SK-N-SH (cell line): ENCODE results near the gene DOP1B. TPM values are rescaled to one million over a fixed set of nuclear protein-coding genes. Genes with fewer than 3 reads are reported as not detected.

Experiments
- CTCF ChIA-PET: fragments of 300-600, 350-600 bp; formaldehyde crosslinking; extraction: SDS; loops from one replicate; lab custom pipeline; 2021; lab: Yijun Ruan, JAX
- POLR2A ChIA-PET: fragments of 350-600 bp; sonication (Branson Sonifier 250); formaldehyde crosslinking; extraction: SDS; loops from one replicate; lab custom pipeline; 2020; ENCODE audit warnings: antibody characterized with exemption, inconsistent platforms; lab: Yijun Ruan, JAX
- DNase-seq: peaks from one replicate; pipeline ENCODE4 v3.0.0; 2012
- H2AFZ ChIP-seq: fragments of 200-600 bp; sonication (generic); 2 replicates; pipeline ENCODE4 v1.8.1; 2016; ENCODE audit warnings: antibody characterized with exemption, mild to moderate bottlenecking, low read depth
- H3F3A ChIP-seq: fragments of 200-600 bp; sonication (generic); replicated peaks from 2 replicates; pipeline ENCODE3; 2016; ENCODE audit warnings: antibody characterized with exemption, mild to moderate bottlenecking; ENCODE audit not compliant: insufficient read depth
- H3K27ac ChIP-seq, 2 experiments: fragments of 200-500 bp in 1 of 2; fragments of 200-600 bp in 1 of 2; sonication (Bioruptor generic) in 1 of 2; sonication (generic), shearing (Covaris generic) in 1 of 2; 2 replicates each; pipeline versions ENCODE4 v1.5.1 to v1.6.1; 2014 to 2016; ENCODE audit warnings: low read depth in 2 of 2, inconsistent platforms in 1 of 2, low read length in 1 of 2, mild to moderate bottlenecking in 1 of 2, mixed read lengths in 1 of 2
- H3K27me3 ChIP-seq: fragments of 200-600 bp; sonication (generic), shearing (Covaris generic); 2 replicates; pipeline ENCODE4 v1.6.1; 2016; ENCODE audit warnings: mixed run types; ENCODE audit not compliant: insufficient read depth
- H3K36me3 ChIP-seq, 2 experiments: fragments of 200-500 bp in 1 of 2; fragments of 200-600 bp in 1 of 2; sonication (Bioruptor generic) in 1 of 2; sonication (generic) in 1 of 2; replicated peaks in 1 of 2; 2 replicates each; pipeline versions ENCODE3 to v1.5.1; 2014 to 2016; ENCODE audit warnings: low read length in 1 of 2, mild to moderate bottlenecking in 1 of 2; ENCODE audit not compliant: insufficient read depth in 2 of 2, control insufficient read depth in 1 of 2
- H3K4me1 ChIP-seq, 2 experiments: fragments of 200-500 bp in 1 of 2; fragments of 200-600 bp in 1 of 2; sonication (Bioruptor generic) in 1 of 2; sonication (generic), shearing (Covaris generic) in 1 of 2; 2 replicates each; pipeline versions ENCODE4 v1.5.1 to v1.6.1; 2014 to 2016; ENCODE audit warnings: low read depth in 1 of 2, low read length in 1 of 2, mixed run types in 1 of 2; ENCODE audit not compliant: insufficient read depth in 2 of 2, control insufficient read depth in 1 of 2
- H3K4me2 ChIP-seq: fragments of 200-600 bp; sonication (generic), shearing (Covaris generic); 2 replicates; pipeline ENCODE4 v1.6.1; 2017; ENCODE audit warnings: mixed run types
- H3K4me3 ChIP-seq, 2 experiments: fragments of 200-500 bp in 1 of 2; fragments of 200-600 bp in 1 of 2; sonication (Bioruptor generic) in 1 of 2; sonication (generic), shearing (Covaris generic) in 1 of 2; 2 replicates each; pipeline versions ENCODE4 v1.5.1 to v1.8.1; 2014 to 2016; ENCODE audit warnings: low read depth in 2 of 2, inconsistent platforms in 1 of 2, low read length in 1 of 2, mild to moderate bottlenecking in 1 of 2, mixed read lengths in 1 of 2, moderate library complexity in 1 of 2
- H3K79me2 ChIP-seq: fragments of 200-600 bp; sonication (generic); 2 replicates; pipeline ENCODE4 v1.8.1; 2017; ENCODE audit warnings: mild to moderate bottlenecking; ENCODE audit not compliant: insufficient read depth
- H3K9ac ChIP-seq: fragments of 200-600 bp; sonication (generic); 2 replicates; pipeline ENCODE4 v1.6.1; 2017; ENCODE audit warnings: mixed run types
- H3K9me2 ChIP-seq: fragments of 200-600 bp; sonication (generic); 2 replicates; pipeline ENCODE4 v1.6.1; 2017; ENCODE audit warnings: mixed run types
- H3K9me3 ChIP-seq: fragments of 200-600 bp; sonication (generic); 2 replicates; pipeline ENCODE4 v1.6.1; 2017; ENCODE audit warnings: mixed run types, mild to moderate bottlenecking, moderate library complexity
- H4K20me1 ChIP-seq: fragments of 200-600 bp; sonication (generic); 2 replicates; pipeline ENCODE4 v1.6.1; 2017; ENCODE audit warnings: mild to moderate bottlenecking, mixed run types; ENCODE audit not compliant: insufficient read depth
- FOXM1 ChIP-seq: IDR thresholded peaks from 2 replicates; pipeline ENCODE4 v1.4.0; 2012; ENCODE audit warnings: low read depth, mild to moderate bottlenecking
- GABPA ChIP-seq: IDR thresholded peaks from 2 replicates; pipeline ENCODE4 v1.4.0; 2012; ENCODE audit warnings: low read depth, mild to moderate bottlenecking
- GATA2 ChIP-seq: sonication (generic); formaldehyde crosslinking; IDR thresholded peaks from 2 replicates; pipeline ENCODE4 v1.5.0; 2020; ENCODE audit warnings: mild to moderate bottlenecking, missing genetic modification reagents
- MAX ChIP-seq: IDR thresholded peaks from 2 replicates; pipeline ENCODE4 v1.4.0; 2012; ENCODE audit warnings: low read depth
- MXI1 ChIP-seq: IDR thresholded peaks from 2 replicates; pipeline ENCODE4 v1.6.1; 2012; ENCODE audit warnings: mild to moderate bottlenecking, low read depth, low read length, improper control_type of control experiment
- NFIC ChIP-seq: IDR thresholded peaks from 2 replicates; pipeline ENCODE4 v1.4.0; 2012; ENCODE audit warnings: borderline replicate concordance
- PBX3 ChIP-seq: IDR thresholded peaks from 2 replicates; pipeline ENCODE4; 2012
- RAD21 ChIP-seq: IDR thresholded peaks from 2 replicates; pipeline ENCODE4 v1.6.1; 2012; ENCODE audit warnings: mild to moderate bottlenecking, low read length
- RCOR1 ChIP-seq: fragments of 150-350 bp; IDR thresholded peaks from 2 replicates; pipeline ENCODE4 v1.6.1; 2017; ENCODE audit warnings: antibody characterized with exemption, low read length
- RXRA ChIP-seq: IDR thresholded peaks from 2 replicates; pipeline ENCODE4 v1.4.0; 2012; ENCODE audit warnings: low read depth, mild to moderate bottlenecking, borderline replicate concordance
- SIN3A ChIP-seq: IDR thresholded peaks from 2 replicates; pipeline ENCODE4 v1.6.1; 2012; ENCODE audit warnings: low read depth, mild to moderate bottlenecking, low read length, moderate library complexity, borderline replicate concordance
- SMC3 ChIP-seq: IDR thresholded peaks from 2 replicates; pipeline ENCODE4 v1.6.1; 2012; ENCODE audit warnings: low read depth, low read length, improper control_type of control experiment
- TAF1 ChIP-seq: IDR thresholded peaks from 2 replicates; pipeline ENCODE4 v1.6.1; 2012; ENCODE audit warnings: low read depth, mild to moderate bottlenecking, low read length, moderate library complexity, borderline replicate concordance
- USF1 ChIP-seq: IDR thresholded peaks from 2 replicates; pipeline ENCODE4 v1.4.0; 2012; ENCODE audit warnings: low read depth, borderline replicate concordance
- WGBS: methylation state at CpG from one replicate; pipeline ENCODE4 v1.1.6; 2017; ENCODE audit warnings: low lambda C conversion rate; 5-methylcytosine and 5-hydroxymethylcytosine counted together
- polyA plus RNA-seq, 3 experiments: library from polyadenylated mRNA; depleted of rRNA; stranded (reverse); fragments of >200 nt; gene quantifications; 2 replicates each; pipeline ENCODE4 v1.2.3, GENCODE V29; 2012
- TF ChIP-seq, protein P1 (sequence below): fragments of 150-350 bp; IDR thresholded peaks from 2 replicates; pipeline ENCODE4 v1.6.1; 2017; ENCODE audit warnings: antibody characterized with exemption, low read length, low read depth, borderline replicate concordance
- TF ChIP-seq, protein P2 (sequence below): fragments of 200-600 bp; sonication (generic); IDR thresholded peaks from 2 replicates; pipeline ENCODE4 v1.6.1; 2017; ENCODE audit warnings: antibody characterized with exemption, mild to moderate bottlenecking, moderate library complexity

The DOP1B gene
- polyA plus RNA-seq, 1 of the 3 experiments (the other 2 are of a cell fraction), result 4.9 TPM

DNA sequence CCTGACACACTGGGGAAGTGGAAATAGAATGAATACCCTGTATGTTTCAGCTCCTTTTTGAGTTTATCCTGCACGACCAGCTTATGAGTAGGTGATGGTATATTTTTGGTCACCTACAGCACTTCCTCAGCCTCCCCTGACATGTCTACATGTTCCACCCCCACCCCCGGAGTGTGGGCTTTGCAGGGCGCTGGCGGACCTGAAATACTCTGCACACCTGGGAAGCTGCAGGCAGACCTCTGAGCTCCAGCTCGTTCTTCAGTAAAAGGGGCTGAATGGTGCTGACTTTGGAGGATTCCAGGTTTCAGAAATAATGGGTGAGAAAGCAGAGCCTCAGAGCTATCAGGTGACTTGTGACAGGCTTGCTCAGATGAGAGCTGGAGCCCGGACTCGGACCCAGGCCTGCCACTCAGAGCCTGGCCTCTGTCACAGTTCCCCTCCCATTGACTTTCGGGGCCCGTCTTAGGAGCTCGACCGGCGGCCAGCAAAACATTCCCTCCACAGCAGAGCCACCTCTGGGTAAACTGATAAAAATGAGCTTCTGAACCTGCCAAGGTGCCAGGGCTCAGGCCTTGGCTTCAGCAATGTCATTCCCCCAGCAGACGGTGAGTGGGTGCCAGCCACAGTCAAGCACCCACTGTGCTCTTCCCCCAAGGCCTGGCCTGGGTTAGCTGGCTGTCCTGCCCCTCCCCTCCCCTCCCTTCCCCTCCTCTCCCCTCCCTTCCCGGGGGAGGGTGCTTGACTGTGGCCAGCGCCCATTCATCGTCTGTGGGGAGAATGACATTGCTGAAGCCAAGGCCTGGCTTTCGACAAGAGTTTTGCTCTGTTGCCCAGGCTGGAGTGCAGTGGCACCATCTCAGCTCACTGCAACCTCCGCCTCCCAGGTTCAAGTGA, 30.1 kb downstream of the DOP1B start:
- WGBS, result 87% methylated on average over 13 of the region's 18 CpGs
- ChIA-PET POLR2A (no interaction called here), CTCF (interaction anchor here (1.3 to 1.4 kb wide), 2 partner anchors 24 to 40 kb away, joined by 3 read pairs; no protein-coding TSS in a partner anchor)
- Histone ChIP-seq H3K9me2 (no peaks in the 10 kb centered on the region), H3K36me3 (no peaks in the 10 kb centered on the region), H3F3A (no peaks in the 10 kb centered on the region), H2AFZ (no peak overlapping the region), H3K9ac (no peak overlapping the region), H3K79me2 (no peaks in the 10 kb centered on the region), H3K27me3 (no peaks in the 10 kb centered on the region), H3K4me1 (no peaks in the 10 kb centered on the region; a peak in 1 of 4 replicates), H4K20me1 (no peaks in the 10 kb centered on the region), H3K27ac (no peak overlapping the region), H3K4me2 (no peak overlapping the region), H3K4me3 (no peak overlapping the region), H3K9me3 (no peaks in the 10 kb centered on the region)
- no peak for DNase-seq
- TF ChIP-seq MXI1 (no peak), NFIC (no peak)
- TF ChIP-seq, protein P1, sequence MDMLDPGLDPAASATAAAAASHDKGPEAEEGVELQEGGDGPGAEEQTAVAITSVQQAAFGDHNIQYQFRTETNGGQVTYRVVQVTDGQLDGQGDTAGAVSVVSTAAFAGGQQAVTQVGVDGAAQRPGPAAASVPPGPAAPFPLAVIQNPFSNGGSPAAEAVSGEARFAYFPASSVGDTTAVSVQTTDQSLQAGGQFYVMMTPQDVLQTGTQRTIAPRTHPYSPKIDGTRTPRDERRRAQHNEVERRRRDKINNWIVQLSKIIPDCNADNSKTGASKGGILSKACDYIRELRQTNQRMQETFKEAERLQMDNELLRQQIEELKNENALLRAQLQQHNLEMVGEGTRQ, result no peak

- H4K20me1 ChIP-seq, result no peaks in the 10 kb centered on the region
- WGBS, result 90% methylated on average over 6 of the region's 8 CpGs
- H3K27ac ChIP-seq, result no peak overlapping the region
- CTCF ChIA-PET, result interaction anchor here (1.0 kb wide), 1 partner anchor 22 kb away, joined by 3 read pairs; no protein-coding TSS in a partner anchor
- no peak for DNase-seq
- no peak overlapping the region for H3K4me3 ChIP-seq
- no peaks in the 10 kb centered on the region; a peak in 1 of 4 replicates for H3K4me1 ChIP-seq
- H3K36me3 ChIP-seq, result no peaks in the 10 kb centered on the region
- POLR2A ChIA-PET, result no interaction called here
- no peak overlapping the region for H3K4me2 ChIP-seq
- H2AFZ ChIP-seq, result no peak overlapping the region
- TF ChIP-seq SMC3 (no peak), SIN3A (no peak), RCOR1 (no peak), USF1 (no peak), GABPA (no peak), MAX (no peak), TAF1 (no peak), FOXM1 (no peak), RAD21 (no peak), PBX3 (no peak), RXRA (no peak), GATA2 (CRISPR knock-in tag) (no peak), MXI1 (no peak)
- TF ChIP-seq, protein P2, sequence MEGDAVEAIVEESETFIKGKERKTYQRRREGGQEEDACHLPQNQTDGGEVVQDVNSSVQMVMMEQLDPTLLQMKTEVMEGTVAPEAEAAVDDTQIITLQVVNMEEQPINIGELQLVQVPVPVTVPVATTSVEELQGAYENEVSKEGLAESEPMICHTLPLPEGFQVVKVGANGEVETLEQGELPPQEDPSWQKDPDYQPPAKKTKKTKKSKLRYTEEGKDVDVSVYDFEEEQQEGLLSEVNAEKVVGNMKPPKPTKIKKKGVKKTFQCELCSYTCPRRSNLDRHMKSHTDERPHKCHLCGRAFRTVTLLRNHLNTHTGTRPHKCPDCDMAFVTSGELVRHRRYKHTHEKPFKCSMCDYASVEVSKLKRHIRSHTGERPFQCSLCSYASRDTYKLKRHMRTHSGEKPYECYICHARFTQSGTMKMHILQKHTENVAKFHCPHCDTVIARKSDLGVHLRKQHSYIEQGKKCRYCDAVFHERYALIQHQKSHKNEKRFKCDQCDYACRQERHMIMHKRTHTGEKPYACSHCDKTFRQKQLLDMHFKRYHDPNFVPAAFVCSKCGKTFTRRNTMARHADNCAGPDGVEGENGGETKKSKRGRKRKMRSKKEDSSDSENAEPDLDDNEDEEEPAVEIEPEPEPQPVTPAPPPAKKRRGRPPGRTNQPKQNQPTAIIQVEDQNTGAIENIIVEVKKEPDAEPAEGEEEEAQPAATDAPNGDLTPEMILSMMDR, result no peak
- TF ChIP-seq, all 33 proteins: peak for 0
- H3K27me3 ChIP-seq, result no peaks in the 10 kb centered on the region
- no peaks in the 10 kb centered on the region for H3K79me2 ChIP-seq
- no peak overlapping the region for H3K9ac ChIP-seq
- H3K9me3 ChIP-seq, result no peaks in the 10 kb centered on the region
- H3F3A ChIP-seq, result no peaks in the 10 kb centered on the region
- no peaks in the 10 kb centered on the region for H3K9me2 ChIP-seq
Observed at GRCh38 chr21:36188081-36188681, 31.6 kb downstream of the DOP1B start.
